Activated CD4-positive, CD25-positive, alpha-beta regulatory T cell treated with anti-CD3 and anti-CD28 coated beads, Interleukin-2, amount 50 U/mL, for 72 hours (primary cell): ENCODE measurements around the gene ACSL5.
"Not testable (repeated sequence)": the region's sequence is repeated elsewhere in the genome, so short reads cannot be mapped to it uniquely, and the experiment has no call there.

ENCODE experiments used
- DNase-seq: peaks from one replicate; pipeline ENCODE4 v3.0.0; 2021

The ACSL5 gene

GRCh38 chr10:112377116-112377515 lies 3.2 kb downstream of the ACSL5 start:
- not testable (repeated sequence) for DNase-seq

GRCh38 chr10:112379635-112380296 lies 5.8 kb downstream of the ACSL5 start:
- no peak for DNase-seq

- no peak for DNase-seq
Measured at GRCh38 chr10:112382515-112383235, 8.8 kb downstream of the ACSL5 start.

DNA sequence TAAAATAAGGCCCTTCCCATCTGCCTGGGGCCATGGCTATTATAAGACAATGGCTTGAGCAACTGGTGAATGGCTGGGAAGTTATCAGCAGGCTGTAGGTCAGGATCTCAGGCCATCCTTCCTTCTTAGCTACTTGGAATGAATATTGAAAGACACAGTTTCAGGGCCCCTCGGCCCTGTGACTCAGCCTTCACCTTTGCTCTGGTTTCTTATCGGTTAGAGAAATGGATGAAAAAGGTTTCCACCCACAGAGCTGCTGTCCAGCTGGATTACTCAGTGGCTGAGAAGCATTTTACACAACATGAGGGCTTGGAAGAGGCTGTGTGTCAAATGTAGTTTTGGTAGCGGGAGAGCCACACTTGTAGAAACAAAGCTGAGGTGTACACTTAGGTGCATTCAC lies 9.4 kb downstream of the ACSL5 start:
- no peak for DNase-seq

DNA sequence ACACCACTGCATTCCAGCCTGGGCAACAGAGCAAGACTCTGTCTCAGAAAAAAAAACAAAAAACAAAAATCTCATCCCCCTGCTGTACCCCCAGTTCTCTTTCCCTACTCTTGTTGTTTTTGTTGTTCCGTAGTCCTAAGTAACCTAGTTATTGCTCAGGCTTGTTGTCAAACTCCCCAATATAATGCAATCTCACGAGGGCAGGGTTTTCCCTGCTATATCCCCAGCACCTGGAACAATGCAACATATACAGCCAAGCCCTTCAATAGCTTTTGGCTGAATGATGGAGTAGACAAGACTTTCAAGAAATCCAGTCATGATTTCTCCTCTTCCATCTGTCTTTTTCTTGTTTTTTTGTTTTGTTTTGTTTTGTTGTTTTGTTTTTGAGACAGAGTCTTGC lies 10.2 kb downstream of the ACSL5 start:
- DNase-seq = no peak

DNA sequence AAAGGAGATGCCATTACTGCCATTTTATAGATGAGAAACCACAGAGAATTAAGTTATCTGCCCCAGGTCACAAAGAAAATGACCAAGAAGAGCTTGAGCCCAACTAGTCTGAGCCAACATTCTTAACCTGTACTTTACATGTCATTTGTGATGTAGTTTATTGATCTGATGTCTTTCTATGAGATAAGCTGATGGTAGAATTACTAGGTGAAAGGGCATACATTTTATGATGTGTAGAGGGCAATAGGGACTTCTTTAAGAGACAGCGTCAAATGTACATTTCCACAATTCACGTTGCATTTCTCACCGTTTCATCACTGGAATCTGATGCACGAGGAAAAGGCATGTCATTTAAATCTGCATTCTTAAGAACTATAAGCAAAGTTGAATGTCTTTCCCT lies 11.3 kb downstream of the ACSL5 start:
- DNase-seq = no peak

GRCh38 chr10:112388056-112388455 lies 14.1 kb downstream of the ACSL5 start:
- DNase-seq = not testable (repeated sequence)

DNA sequence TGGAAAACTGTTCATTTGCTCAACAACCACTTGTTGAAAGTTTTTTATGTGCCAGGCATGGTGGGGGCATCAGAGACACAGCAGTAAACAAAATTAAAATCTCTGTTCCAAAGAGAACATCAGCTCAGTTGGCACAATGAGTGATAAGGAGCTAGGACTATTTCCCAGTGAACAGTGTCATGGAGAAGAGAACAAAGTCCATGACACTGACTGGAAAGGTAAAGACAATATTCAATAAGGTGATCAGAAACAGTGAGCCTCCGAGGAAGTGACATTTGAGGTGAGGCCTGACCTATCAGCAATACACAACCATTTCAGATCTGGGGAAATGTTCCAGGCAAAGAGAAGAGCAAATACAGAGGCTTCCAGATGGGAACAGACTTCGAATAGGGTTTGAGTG lies 14.6 kb downstream of the ACSL5 start:
- DNase-seq = no peak

DNA sequence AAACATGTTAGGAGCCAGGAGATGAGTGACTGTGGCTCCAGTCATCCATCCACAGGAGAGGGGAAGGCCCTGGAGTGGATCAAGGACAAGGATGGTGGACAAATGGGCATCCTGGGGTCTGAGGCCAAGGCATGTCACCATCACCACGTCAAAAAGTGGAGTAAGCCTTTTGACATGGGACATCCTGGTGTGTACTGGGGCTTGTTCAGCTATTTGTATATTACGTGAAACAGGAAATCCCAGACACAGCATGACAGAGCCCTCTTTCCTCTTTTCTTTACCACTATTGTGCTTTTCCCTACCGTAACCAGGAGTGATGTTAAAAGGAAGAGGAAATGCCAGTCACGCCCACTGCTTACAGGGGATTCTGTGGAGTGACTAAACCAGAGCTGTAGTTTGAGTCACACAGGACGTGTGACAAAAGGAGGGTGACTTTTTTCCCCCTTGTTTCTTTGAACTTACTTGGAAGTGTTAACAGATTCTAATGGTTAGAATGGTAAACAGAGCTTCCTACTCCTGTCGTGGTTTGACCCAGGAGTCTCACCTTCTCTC lies 15.4 kb downstream of the ACSL5 start:
- DNase-seq = no peak

DNA sequence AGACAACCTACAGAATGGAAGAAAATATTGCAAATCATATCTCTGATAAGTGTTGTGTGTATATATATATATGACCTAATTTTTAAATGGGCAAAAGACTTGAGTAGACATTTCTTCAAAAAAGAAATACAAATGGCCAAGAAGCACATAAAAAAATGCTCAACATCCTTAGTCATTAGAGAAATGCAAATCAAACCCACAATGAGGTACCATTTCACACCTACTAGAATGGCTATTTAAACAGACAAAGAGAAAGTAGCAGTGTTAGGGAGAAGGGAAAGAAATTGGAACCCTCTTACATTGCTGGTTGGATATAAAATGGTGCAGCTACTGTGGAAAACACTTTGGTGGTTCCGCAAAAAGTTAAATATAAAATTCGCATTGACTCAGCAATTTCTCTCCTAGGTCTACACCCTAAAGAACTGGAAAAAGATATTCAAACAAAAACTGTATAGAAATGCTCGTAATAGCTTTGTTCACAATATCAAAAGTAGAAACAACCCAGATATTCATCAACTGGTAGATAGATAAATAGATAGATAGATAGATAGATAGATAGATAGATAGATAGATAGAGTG lies 16.3 kb downstream of the ACSL5 start:
- DNase-seq = no peak

DNA sequence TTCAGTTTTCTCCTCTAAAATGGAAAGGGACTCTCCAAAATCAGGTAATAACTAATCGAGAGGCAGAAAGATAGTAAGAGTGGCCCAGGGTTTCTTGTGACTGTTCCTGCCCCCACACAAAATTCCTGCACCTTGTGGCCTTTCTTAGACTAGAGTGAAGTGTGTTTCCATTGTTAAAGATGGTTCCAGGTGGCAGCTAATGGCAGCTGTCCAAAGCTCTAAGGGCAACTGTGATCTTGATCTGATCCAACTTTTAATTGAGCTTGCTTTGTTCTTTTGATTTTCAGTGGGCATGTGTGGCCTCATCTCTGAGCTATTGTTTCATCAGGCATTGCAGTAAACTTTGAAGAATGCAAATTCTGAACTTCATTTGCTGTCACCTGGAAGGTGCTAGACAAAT lies 19.4 kb downstream of the ACSL5 start:
- no peak for DNase-seq

- DNase-seq = no peak
Measured at GRCh38 chr10:112393827-112394226, 19.9 kb downstream of the ACSL5 start.

DNA sequence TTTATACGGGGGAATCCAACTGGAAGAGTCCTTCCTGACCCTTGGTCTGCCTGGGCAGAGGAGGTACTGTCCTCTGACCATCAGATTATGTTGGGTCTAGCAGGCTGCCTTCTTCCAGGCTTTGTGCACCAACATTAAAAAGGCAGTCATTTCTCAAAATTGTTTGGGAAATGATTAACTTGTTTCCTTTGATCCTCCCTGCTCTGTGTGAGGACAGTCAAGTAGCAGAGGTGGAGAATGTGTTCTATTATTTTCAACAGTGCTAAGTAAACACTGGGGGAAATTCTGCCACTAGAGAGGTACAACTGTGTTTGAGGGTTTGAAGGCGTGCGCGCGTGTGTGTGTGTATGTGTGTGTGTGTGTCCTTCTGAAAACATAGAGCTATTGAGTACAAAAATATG lies 20.6 kb downstream of the ACSL5 start:
- DNase-seq = no peak

DNA sequence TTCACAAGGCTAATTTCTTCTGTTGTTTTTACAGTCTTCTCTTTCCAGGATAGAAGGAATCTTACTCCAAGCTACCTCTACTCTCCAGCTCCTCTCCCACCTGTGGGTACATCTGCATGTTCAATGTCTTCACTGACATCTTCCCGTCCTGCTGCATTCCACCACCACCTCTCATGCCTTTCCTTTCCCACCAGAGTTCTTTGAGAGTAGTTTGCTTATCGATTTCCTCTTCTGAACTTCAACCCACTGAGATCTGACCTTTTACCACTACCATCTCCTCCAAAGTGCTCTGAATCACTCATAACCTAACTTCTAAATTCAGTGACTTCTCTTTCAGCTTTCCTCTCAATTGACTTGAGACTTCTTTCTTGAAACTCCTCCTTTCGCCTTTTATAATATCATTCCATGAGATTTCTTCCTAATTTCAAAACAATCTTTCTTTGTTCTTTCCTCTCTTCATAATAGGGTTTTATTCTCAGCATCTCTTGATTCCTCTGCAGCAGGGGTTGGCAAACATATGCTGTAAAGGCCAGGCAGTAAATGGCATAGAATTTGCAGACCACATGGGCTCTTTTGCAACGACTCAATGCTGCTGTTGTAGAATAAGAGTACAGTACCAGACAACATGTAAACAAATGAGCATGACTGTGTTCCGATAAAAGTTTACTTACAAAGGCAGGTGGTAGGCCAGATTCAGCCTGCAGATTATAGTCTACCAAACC lies 22.1 kb downstream of the ACSL5 start:
- DNase-seq = no peak

- no peak for DNase-seq
Measured at GRCh38 chr10:112397592-112397991, 23.7 kb downstream of the ACSL5 start.

DNA sequence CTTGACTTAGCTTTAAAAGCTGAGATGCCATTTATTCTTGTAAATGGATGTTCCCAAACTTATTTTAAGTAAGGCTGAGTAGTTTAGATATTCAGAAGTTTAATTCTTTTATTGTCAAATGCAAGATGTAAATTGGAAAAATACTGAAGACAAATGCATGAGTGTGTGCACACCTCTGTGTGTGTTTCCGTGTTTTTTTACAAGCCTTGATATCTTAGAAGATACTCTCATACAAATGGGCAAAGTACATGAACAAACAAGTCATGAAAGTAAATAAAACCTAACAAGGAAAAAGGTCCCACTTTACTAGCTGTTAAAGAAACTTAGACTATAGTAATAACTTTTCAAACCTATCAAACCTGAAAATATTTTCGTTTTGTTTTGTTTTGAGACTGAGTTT lies 29.0 kb downstream of the ACSL5 start:
- DNase-seq = no peak

- DNase-seq = no peak
Measured at GRCh38 chr10:112404617-112405016, 30.7 kb downstream of the ACSL5 start.

DNA sequence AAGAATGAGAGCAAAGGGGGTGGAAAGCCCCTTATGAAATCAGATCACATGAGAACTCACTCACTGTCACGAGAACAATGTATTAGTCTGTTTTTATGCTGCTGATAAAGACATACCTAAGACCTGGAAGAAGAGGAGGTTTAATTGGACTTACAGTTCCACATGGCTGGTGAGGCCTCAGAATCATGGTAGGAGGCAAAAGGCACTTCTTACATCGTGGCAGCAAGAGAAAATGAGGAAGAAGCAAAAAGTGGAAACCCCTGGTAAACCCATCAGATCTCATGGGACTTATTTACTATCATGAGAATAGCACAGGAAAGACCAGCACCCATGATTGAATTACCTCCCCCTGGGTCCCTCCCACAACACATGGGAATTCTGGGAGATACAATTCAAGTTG lies 32.9 kb downstream of the ACSL5 start:
- not testable (repeated sequence) for DNase-seq

DNA sequence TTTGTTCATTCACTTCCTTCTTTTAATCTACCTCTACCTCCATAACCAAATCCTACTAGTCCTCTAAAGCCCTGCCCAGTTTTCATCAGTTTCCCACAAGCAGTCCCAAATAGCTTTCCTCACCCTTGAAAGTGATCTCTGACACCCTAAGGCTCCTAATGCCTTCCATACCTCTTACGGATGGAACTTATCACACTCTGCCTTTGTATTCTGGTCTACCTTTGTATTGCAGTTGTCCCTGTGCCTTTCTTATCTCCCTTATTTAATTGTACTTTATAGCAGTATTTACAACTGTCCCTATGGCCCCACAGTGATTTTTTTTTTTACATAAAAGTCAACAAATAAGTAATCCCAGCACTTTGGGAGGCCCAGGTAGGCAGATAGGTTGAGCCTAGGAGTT lies 33.8 kb downstream of the ACSL5 start:
- DNase-seq = no peak

GRCh38 chr10:112409299-112409698 lies 35.4 kb downstream of the ACSL5 start:
- no peak for DNase-seq

DNA sequence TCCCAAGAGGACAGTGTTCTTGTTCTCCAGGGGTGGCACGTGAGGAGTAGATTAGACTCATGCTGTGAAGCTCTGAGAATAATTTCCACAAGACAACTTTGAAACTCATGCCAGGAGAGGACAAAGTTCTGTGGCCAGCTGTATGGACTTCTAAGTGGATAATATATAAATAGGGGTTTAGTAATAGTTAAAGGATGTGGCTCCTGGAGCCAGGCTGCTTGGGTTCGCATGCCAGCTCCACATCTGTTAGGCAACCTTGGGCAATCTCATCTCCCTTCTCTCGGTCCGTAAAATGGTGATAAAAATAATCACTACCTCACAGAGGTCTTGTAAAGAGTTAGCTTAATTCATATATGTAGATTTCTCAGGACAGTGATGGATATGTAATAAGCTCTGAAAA lies 35.8 kb downstream of the ACSL5 start:
- DNase-seq = no peak

DNA sequence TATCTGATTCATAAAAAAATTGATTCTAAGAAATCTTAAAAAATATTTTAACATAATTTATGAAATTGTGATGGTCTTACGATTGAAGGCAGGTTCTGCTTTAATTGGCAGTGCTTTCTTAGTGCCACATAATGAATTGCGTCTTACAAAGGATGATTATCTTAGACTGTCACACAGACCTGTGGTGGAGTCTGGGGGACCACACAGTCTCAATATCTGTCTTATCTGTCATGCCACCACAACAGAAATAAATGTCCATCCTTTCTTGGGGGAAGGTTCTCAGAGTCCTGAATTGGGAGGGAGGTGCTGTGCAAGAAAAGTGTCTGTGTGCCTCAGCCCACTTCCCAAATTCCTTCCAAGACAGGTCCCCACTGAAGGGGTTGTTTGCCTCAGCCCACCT lies 38.8 kb downstream of the ACSL5 start:
- DNase-seq = no peak

DNA sequence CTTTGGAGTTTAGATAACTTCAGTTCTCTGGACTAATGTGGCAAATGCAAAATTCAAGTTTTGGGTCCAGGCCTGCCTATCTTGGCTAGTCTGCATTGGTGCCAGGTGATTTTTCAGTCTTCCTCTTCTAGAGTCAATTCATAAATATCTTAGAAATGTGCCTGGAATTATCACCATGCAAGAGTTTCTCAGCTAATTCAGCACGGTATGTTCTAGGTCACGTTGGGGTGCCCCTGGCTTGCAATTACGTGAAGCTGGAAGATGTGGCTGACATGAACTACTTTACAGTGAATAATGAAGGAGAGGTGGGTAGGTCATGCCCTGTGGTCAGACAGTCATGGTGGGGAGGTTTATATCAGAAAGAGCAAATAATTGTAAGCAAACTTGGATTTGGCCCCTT lies 47.8 kb downstream of the ACSL5 start:
- no peak for DNase-seq

GRCh38 chr10:112424651-112425050 lies 50.7 kb downstream of the ACSL5 start:
- no peak for DNase-seq
